GM12873 (cell line): ENCODE data around the gene TTC22.

Source experiments
- TF ChIP-seq, protein P1 (sequence below): IDR thresholded peaks from 2 replicates; pipeline ENCODE4 v1.5.1; 2012; ENCODE audit warnings: low read depth, mild to moderate bottlenecking, moderate library complexity, low read length, control low read depth; ENCODE audit not compliant: insufficient read depth; ENCODE audit errors: missing control alignments

TTC22 gene

GRCh38 chr1:54754486-54755285, 46.4 kb downstream of the TTC22 start:
- TF ChIP-seq, protein P1, sequence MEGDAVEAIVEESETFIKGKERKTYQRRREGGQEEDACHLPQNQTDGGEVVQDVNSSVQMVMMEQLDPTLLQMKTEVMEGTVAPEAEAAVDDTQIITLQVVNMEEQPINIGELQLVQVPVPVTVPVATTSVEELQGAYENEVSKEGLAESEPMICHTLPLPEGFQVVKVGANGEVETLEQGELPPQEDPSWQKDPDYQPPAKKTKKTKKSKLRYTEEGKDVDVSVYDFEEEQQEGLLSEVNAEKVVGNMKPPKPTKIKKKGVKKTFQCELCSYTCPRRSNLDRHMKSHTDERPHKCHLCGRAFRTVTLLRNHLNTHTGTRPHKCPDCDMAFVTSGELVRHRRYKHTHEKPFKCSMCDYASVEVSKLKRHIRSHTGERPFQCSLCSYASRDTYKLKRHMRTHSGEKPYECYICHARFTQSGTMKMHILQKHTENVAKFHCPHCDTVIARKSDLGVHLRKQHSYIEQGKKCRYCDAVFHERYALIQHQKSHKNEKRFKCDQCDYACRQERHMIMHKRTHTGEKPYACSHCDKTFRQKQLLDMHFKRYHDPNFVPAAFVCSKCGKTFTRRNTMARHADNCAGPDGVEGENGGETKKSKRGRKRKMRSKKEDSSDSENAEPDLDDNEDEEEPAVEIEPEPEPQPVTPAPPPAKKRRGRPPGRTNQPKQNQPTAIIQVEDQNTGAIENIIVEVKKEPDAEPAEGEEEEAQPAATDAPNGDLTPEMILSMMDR = no peak

DNA sequence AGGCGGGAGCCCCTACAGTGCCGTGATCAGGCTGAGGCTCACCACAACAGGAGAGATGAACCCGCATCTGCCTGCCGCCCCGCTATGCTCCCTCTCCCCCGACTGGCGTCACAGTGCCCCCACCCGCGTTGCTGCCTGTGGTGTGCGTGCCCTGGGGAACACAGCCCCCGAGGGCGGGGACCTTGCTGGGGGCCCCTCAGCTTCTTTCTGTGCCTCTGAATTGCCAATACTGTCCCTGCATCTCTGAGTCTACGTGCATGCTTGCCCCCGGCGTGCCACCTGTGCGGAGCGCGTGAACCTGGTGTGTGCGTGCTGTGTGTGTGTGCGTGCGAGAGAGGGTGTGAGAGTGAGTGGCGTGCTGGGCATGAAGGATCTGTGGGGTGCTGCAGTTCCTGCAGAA, 47.1 kb downstream of the TTC22 start:
- TF ChIP-seq, protein P1 = no peak

DNA sequence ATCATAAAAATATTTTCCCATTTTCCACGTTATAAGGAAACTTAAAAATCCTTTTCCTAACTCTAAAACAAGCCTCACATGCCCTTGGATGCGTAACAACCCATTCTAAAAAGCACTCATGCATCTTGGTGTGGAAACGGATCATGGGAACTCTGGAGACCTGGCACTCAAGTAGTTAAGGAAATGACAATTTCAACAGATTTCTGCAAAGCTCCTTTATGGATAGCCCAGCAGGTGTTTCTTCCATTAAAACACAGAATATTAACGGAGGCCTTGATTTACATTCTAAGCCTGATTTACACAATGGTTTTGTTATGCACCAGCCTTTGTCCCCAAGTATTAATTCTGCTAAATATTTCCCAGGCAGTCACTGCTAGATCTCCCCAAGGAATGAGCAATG, 49.7 kb downstream of the TTC22 start:
- TF ChIP-seq, protein P1 = no peak

- TF ChIP-seq, protein P1 = no peak
Observed at GRCh38 chr1:54750596-54750995, 50.5 kb downstream of the TTC22 start.

DNA sequence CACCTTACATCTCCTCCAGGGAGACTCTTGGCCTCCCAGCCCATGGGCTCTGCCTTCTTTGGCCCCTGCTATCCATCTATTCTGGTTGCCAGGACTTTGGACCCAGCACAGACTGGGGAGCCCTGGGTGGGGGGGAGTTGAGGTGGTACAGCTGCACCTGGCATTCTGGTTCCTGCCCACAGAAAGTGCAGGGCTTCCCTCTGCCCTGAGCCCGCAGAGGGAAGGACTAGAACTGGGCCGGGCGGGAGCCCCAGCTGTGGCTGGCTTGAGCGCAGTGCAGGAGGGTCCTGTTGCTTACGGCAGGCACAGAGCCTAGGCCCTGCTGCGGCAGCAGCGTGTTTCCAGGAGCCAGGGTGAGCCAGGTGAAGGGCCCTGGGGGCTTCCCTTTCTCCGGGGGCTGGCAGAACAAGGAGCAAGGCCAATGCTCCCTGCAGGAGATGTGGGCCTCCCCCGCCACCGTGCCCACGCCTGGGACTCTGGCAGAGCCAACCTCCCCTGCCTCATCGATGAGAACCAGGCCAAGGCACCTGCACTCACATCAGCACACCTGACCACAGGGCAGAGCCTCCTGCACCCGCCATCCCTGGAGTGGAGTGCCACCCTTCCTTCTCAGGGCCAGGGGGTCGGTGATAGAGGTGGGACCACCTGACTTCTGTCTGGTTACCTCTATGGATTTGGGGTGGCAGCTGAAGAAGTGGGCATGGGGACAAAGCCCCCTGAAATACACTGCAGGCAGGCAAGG, 52.9 kb downstream of the TTC22 start:
- TF ChIP-seq, protein P1 = no peak

GRCh38 chr1:54745864-54746263, 55.3 kb downstream of the TTC22 start:
- TF ChIP-seq, protein P1 = no peak

DNA sequence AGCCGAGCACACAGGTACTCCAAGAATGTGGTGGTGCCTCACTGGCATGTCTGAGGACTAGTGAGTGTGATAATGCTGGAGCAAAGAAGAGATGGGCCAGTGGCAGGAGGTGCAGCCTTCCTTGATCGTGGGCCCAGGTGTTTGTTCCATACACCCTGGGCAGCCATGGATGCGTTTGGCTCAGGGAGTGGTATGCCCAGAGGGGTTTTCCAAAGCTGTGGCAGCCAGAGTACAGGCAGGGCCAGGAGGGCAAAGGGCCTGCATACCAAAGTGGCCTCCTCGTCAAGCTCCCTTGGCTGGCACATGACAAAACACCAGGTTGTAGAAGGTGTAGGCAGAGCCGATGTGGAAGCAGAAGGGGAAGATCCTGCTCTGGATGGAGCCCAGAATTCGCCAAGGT, 55.8 kb downstream of the TTC22 start:
- TF ChIP-seq, protein P1 = no peak
